H1 (cell line): ENCODE data around the gene HDAC8. TPM values are rescaled to one million over a fixed set of nuclear protein-coding genes. Genes with fewer than 3 reads are reported as not detected.

Source experiments
- CHD7 ChIP-seq: fragments of 300-600 bp; sonication (generic); IDR thresholded peaks from 2 replicates; pipeline ENCODE4 v1.7.1; 2012; ENCODE audit warnings: low read length, moderate library complexity, mild to moderate bottlenecking, inconsistent platforms; ENCODE audit not compliant: insufficient replicate concordance
- CREB1 ChIP-seq: IDR thresholded peaks from 2 replicates; pipeline ENCODE4 v1.6.1; 2012; ENCODE audit warnings: inconsistent platforms
- CTCF ChIP-seq, 3 experiments: IDR thresholded peaks; 1 replicate in 2 of 3; 2 replicates in 1 of 3; pipeline versions ENCODE4 v1.5.1 to v1.6.1; 2011; ENCODE audit warnings: low read length in 3 of 3, mild to moderate bottlenecking in 3 of 3, inconsistent platforms in 2 of 3, low read depth in 1 of 3, moderate library complexity in 1 of 3; ENCODE audit not compliant: insufficient read depth in 1 of 3; ENCODE audit errors: control extremely low read depth in 1 of 3
- PHF8 ChIP-seq: fragments of 200-600 bp; sonication (generic); conservative IDR thresholded peaks from 2 replicates; pipeline ENCODE4 v1.7.1; 2012; ENCODE audit warnings: low read depth, mild to moderate bottlenecking, inconsistent platforms, low read length, moderate library complexity
- TCF12 ChIP-seq: IDR thresholded peaks from 2 replicates; pipeline ENCODE4 v1.6.1; 2011; ENCODE audit warnings: low read depth, mild to moderate bottlenecking, low read length
- polyA plus RNA-seq, 7 experiments: library from polyadenylated mRNA; depleted of rRNA in 3 of 7; stranded (reverse) in 5 of 7; unstranded in 2 of 7; fragments of >200 nt in 5 of 7; fragments of 200-250 nt in 2 of 7; gene quantifications; 1 replicate in 5 of 7; 2 replicates in 1 of 7; 4 replicates in 1 of 7; pipeline versions ENCODE4 v1.2.1 to v1.2.3, GENCODE V29; 2011 to 2013; ENCODE audit warnings: missing spikeins in 2 of 7, mixed read lengths in 2 of 7
- total RNA-seq: library from RNA; stranded (reverse); fragmentation: NEBNext Ultra II Directional; extraction: Animal tissue kit (Norgen Biotek cat#: 25700); gene quantifications from 2 replicates; pipeline ENCODE4 v1.2.1, GENCODE V29; 2021

The HDAC8 gene
- total and polyA plus RNA-seq, 2 of the 8 experiments (the other 6 are each of a cell fraction or from before 2014, with no cell fraction given) = 9.7 to 20.3 TPM

- TF ChIP-seq CHD7 = no peak
- TF ChIP-seq CREB1 = no peak
- TF ChIP-seq CTCF (IDR thresholded peaks at IDR 0.05; ENCODE audit: control extremely low read depth in 1 of 3, insufficient read depth in 1 of 3, low read depth in 1 of 3, low read length in 3 of 3) = no peak
- no peak for TF ChIP-seq PHF8
- TF ChIP-seq TCF12 = no peak
Observed at GRCh38 chrX:72296991-72297390, 275.7 kb downstream of the HDAC8 start (continued).
